Head of caudate nucleus (tissue), 42 donors: Measurements from ENCODE around the gene TTC13.

Experiments used
- DNase-seq, 42 donors: peaks; one replicate each; pipeline versions ENCODE4 v3.0.0 to v3.0.0-alpha.2; 2020 to 2021; ENCODE audit warnings: mixed read lengths in 7 of 42
- intact Hi-C: fragments of 100-400 bp; cut with DNase I; formaldehyde crosslinking; loops from one replicate; pipeline ENCODE4 v1.15.0; 2022

The TTC13 gene

DNA sequence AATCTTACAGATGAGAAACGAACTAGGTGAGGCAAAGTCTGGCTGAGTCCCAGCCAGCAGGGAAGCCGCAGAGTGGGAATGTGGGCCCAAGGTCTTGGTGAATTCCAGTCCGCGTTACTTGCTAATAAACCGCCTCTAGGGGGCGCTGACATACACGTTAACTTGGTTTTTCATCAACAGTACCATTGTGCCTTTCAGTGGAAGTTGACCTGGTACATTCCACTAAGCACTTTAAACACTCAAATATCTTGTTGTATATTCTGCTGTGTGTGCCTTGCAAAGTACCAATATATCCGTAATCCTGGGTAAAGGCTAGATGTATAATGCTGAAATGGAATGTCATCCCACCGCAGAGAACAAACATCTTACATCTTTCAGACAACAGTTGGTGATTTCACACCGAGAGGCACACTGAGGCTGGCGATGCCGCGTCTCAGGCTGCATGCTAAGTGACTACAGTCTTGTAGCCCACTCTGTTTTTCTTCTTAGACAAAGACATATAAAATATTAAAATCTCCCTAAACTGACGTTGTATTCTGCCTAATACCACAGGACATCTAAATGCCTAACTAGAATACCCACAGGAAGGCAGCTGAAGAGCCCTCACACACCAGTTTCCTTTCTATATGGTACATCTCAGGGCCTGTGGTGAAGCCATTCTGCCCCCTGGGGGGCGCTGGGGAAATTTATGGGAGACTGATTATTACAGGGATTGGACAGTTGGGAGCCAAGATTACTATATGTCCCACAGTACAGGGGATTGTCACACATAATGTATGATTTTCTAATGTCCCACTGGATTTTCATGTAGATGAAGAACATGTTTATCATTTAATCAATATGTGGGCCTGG lies 61.2 kb downstream of the TTC13 start:
- intact Hi-C loops, result loop anchor here (5.0 kb wide), 1 partner anchor 50 kb away; the partner anchor contains the start of gene C1orf198
- peak; percentile 40 to 92 (median 78) for DNase-seq

GRCh38 chr1:230916587-230917283 lies 61.9 kb downstream of the TTC13 start:
- peak in 13 of 42 donors; percentile 14 to 78 (median 44) for DNase-seq
- intact Hi-C loops, result loop anchor here (5.0 kb wide), 1 partner anchor 49 kb away; the partner anchor contains the start of gene C1orf198

DNA sequence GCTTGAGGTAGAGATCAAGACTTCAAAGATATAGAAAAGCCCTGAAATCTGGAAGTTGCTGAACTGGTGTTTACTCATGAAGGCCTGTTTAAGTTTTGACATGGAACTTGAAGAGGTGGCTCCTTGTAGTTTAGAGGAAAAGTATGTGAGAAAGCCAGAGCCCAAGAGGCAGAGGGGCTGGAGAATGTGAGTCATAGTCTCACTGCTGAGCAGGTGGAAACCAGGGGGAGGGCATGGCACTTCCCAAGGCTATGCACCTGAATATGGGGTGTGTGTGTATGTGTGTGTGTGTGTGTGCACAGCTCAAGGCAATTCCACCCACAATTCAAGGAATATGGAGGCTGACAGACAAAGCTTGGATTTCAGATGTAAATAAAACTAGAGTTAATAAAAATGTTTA lies 63.6 kb downstream of the TTC13 start:
- intact Hi-C loops, result loop anchor here (5.0 kb wide), 1 partner anchor 48 kb away; the partner anchor contains the start of gene C1orf198
- DNase-seq, result no peak

DNA sequence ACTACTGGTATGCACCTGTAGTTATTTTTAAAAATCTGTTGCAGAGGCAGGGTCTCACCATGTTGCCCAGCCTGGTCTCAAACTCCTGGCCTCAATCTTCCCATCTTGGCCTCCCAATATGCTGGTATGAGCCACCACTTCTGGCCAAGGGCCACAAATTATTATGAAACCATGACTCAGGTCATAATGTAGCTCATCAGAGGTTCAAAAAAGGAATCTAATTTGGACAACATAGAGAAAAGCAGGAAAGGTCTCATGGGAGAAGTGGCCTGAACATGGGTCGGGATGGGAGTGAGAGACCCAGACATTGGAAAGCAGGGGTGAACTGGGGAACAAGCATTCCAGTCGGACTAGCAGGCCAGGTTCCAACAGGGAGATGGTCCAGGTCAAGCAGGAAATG lies 65.2 kb downstream of the TTC13 start:
- no peak for DNase-seq
- intact Hi-C loops, result no loop called here

GRCh38 chr1:230910755-230911117 lies 67.9 kb downstream of the TTC13 start:
- intact Hi-C loops, result no loop called here
- no peak for DNase-seq

DNA sequence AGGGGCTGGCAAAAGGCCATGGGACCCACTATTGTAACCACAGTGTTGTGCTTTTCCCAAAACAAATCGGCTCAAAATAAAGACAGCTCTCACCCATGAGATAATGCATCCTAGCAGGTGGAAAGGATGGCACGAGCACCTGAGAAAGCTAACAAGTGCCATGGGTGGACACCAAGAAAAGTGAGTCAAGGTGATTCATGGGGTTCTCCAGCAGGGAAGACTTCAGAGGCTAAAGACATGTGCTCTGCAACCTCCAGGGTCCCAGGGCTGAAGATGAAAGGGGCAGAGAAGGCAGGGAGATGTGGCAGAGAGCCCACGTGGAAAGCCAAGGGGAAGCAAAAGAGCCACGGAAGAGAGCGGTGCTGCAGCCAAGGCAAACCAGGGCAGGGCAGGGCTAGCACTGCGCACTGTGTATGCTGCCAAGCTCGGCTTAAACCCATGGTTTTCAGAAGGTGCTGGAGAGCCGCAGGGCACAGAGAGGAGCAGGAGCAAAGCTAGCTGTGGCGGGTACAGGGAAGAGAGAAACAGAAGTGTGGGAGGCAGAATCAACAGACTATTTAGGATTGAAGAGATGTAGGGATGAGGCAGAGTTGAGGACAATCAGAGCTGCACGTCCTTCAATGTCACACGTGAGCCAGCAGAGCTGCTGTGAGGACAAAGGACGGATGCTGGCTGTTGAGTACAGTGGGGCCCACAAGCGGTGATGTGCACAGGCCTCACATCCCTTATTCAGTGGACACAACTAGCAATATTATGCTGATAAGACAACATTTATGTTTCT lies 68.5 kb downstream of the TTC13 start:
- intact Hi-C loops, result no loop called here
- DNase-seq, result peak; percentile 34 to 84 (median 64)

GRCh38 chr1:230907472-230908205 lies 71.0 kb downstream of the TTC13 start:
- no peak for DNase-seq
- intact Hi-C loops, result no loop called here

DNA sequence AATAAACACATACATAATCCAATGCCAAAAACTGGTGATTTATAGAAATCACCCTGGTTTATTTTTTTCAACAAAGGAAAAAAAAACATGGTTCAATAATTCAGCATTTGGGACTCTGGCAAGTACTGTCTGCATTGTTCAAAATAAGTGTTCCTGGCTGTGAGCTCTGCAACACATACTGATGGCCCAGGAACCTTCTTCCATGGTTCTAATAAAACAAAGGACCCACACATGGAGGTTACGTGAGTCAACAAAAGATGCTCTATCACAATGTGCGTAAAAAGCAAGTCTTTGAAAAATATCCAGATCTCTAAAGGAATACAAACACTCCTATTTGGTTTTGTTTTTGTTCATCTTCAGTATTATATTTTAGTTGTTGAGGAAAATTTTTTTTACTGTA lies 72.4 kb downstream of the TTC13 start:
- intact Hi-C loops, result no loop called here
- DNase-seq, result no peak

GRCh38 chr1:230905733-230906132 lies 72.9 kb downstream of the TTC13 start:
- intact Hi-C loops, result no loop called here
- peak in 11 of 42 donors; percentile 9 to 69 (median 32) for DNase-seq

- DNase-seq, result peak in 1 of 42 donors; percentile 36
- intact Hi-C loops, result no loop called here
These were observed 76.2 kb downstream of the TTC13 start for GRCh38 chr1:230902349-230902923.

- intact Hi-C loops, result no loop called here
- peak in 1 of 42 donors; percentile 31 for DNase-seq
These were observed 77.0 kb downstream of the TTC13 start for GRCh38 chr1:230901671-230902070.

DNA sequence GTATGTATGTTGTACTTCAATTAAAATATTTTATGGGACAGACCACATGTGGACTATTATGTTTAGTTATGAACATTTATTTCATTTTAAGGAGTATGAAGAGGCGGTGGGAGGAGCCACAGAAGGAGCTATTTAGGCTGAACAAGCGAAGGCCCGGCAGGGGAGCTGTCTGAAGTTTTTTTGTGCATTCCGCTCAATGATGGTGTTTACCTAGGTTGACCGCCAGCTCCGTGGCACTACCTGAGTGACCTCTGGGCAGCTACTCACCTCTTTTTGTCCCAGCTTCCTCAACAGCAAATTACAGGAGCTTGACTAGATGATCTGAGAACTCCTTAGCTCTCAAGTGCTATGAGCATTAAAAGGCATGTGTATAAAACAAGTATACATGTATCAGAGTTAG lies 77.7 kb downstream of the TTC13 start:
- intact Hi-C loops, result no loop called here
- DNase-seq, result peak in 1 of 42 donors; percentile 29

DNA sequence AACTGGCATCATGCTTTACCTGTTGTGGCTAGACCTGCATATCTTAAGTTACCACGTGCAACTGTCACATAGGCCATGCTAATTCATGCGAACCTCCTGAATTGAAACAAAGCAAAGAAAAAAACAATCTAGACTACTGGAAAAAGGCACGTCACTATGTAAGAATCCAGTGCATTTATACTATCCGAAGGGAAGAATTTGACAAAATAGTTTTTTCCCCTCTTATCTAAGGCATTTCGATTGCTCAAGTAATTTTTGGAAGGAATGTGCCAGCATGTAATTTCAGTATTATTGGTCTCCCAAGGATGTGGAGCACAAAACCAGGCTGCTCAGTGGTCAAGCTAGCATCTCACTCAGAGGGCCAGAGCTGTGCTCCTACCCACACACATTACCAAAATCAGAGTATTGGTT lies 78.8 kb downstream of the TTC13 start:
- peak in 1 of 42 donors; percentile 7 for DNase-seq
- intact Hi-C loops, result no loop called here

- intact Hi-C loops, result no loop called here
- DNase-seq, result peak in 1 of 42 donors; percentile 38
These were observed 79.9 kb downstream of the TTC13 start for GRCh38 chr1:230898748-230899147.

DNA sequence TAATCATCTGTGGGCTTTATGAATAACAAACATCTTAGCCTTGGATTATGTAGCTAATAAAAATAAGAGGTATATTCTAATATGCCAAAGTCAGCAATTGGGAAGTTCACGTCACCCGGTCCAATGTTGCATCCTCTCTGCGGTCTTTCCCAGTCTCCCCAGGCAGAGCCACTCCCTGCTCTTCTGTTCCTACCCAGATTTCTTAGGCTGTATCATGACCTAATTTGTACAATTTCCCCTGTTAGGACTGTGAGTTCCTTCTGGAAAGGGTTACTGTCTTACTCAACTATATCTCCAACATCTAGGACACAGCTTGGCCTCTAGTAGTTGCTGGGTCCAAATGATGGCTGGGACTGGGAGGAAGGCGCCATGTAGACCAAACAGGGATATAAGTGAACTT lies 80.5 kb downstream of the TTC13 start:
- intact Hi-C loops, result no loop called here
- peak in 1 of 42 donors; percentile 12 for DNase-seq

DNA sequence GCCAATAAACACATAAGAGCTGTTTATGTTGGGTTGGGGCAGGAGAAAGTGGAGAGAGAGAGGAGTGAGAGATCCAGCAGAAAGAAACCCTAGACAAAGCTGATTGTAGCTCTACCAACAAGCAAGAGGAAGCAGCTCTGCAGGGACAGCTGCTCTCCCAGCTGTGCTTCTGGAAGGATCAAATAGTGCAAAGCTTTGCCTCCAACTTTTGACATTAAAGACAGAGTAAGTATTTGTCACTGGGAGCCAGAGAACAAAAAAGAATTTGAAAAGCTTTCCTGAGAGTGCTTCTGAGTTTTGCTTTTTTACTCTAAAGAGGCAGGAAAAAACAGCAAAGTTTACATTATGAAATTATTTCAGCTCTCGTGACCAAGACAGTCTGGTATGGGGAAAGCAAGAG lies 81.9 kb downstream of the TTC13 start:
- intact Hi-C loops, result no loop called here

DNA sequence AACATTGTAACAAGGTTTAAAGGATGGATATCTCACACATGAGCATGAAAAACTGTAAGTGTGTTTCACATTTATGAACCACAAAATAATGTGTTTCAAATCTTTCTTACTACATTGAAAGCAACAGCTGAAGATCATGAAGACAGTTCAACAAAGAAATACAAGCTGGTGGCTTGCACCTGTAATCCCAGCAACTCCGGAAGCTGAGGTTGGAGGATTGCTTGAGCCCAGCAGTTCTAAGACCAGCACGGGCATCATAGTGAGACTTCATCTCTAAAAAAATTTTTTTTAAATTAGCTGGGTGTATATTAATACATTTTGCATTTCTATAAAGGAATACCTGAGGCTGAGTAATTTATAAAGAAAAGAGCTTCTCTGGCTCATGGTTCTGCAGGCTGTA lies 83.2 kb downstream of the TTC13 start:
- no peak for DNase-seq

More for the DNA sequence above, 81.9 kb downstream of the TTC13 start:
- peak in 7 of 42 donors; percentile 14 to 44 (median 29) for DNase-seq

DNA sequence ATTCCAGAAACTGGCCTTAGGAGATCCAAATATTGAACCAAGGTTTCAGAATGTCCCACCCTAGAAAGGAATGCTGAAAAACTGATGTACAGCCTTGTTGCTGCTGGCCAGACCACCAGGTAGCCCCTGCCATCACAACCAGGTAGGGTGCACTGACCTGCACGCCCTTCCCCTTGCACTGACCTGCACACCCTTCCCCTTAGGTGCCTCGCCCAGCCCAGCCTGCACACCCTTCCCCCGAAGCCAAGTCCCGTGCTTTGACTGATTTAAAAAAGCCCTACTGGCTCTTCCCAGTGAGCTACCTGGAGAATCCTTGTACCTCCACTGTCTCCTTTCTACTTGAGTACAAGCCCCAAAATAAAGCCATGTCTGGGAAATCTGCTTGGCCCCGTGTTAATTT lies 84.0 kb downstream of the TTC13 start:
- no peak for DNase-seq
- intact Hi-C loops, result no loop called here

More for the DNA sequence above, 83.2 kb downstream of the TTC13 start:
- intact Hi-C loops, result no loop called here
